PC-3 (cell line): Measurements from ENCODE around the gene IFNA10. TPM values are rescaled to one million over a fixed set of nuclear protein-coding genes. Genes with fewer than 3 reads are reported as not detected.
A peak's percentile ranks its signal among the peaks of the same experiment; 100 is the strongest.
"Not testable (repeated sequence)": the region's sequence is repeated elsewhere in the genome, so short reads cannot be mapped to it uniquely, and the experiment has no call there.

ENCODE experiments used
- ATAC-seq: fragments of 200-7000 bp; cut with Tn5 transposase; 2 replicates; pipeline ENCODE4 v1.9.1; 2020; ENCODE audit warnings: mild to moderate bottlenecking, moderate library complexity
- BruUV-seq: library from RNA; stranded (reverse); fragments of 400-500 nt; replicated peaks from 2 replicates; lab custom pipeline; 2021; lab: Mats Ljungman, UMichigan
- CTCF ChIA-PET: fragments of 300-600 bp; sonication (Branson Sonifier 250); formaldehyde crosslinking; loops from one replicate; lab custom pipeline; 2022; ENCODE audit warnings: antibody characterized with exemption; lab: Charles Lee
- POLR2A ChIA-PET: fragments of 300-600 bp; sonication (Branson Sonifier 250); formaldehyde crosslinking; loops from one replicate; lab custom pipeline; 2022; ENCODE audit warnings: antibody characterized with exemption; ENCODE audit not compliant: unreplicated experiment; lab: Charles Lee
- DNase-seq: peaks from one replicate; pipeline ENCODE4 v3.0.0-alpha.2; 2015
- H2AFZ ChIP-seq: fragments of 300-600 bp; sonication (generic); 2 replicates; pipeline ENCODE4 v1.6.0; 2016; ENCODE audit warnings: antibody characterized with exemption, low read length
- H3F3A ChIP-seq: fragments of 300-600 bp; sonication (generic); one replicate; pipeline ENCODE4 v1.6.0; 2017; ENCODE audit warnings: antibody characterized with exemption, low read length, control low read depth, mild to moderate bottlenecking; ENCODE audit not compliant: unreplicated experiment
- H3K27ac ChIP-seq: fragments of 300-600 bp; sonication (generic); 2 replicates; pipeline ENCODE4 v1.5.1; 2016; ENCODE audit warnings: mild to moderate bottlenecking, low read length
- H3K27me3 ChIP-seq: fragments of 300-600 bp; sonication (generic); 2 replicates; pipeline ENCODE4 v1.6.1; 2016; ENCODE audit warnings: low read length, mixed read lengths
- H3K36me3 ChIP-seq: fragments of 300-600 bp; sonication (generic); 2 replicates; pipeline ENCODE4 v1.6.1; 2016; ENCODE audit warnings: low read depth, mixed run types, low read length, mixed read lengths
- H3K4me1 ChIP-seq: fragments of 300-600 bp; sonication (generic); 2 replicates; pipeline ENCODE4 v1.5.1; 2016; ENCODE audit warnings: low read length; ENCODE audit not compliant: insufficient read depth
- H3K4me2 ChIP-seq: fragments of 300-600 bp; sonication (generic); 2 replicates; pipeline ENCODE4 v1.6.0; 2016; ENCODE audit warnings: low read length
- H3K4me3 ChIP-seq: fragments of 300-600 bp; sonication (generic); 2 replicates; pipeline ENCODE4 v1.5.1; 2016; ENCODE audit warnings: mild to moderate bottlenecking, low read length, mixed read lengths
- H3K79me2 ChIP-seq: fragments of 300-600 bp; sonication (generic); 2 replicates; pipeline ENCODE4 v1.6.1; 2017; ENCODE audit warnings: low read length, mixed read lengths
- H3K9ac ChIP-seq: fragments of 300-600 bp; sonication (generic); 2 replicates; pipeline ENCODE4 v1.6.0; 2016; ENCODE audit warnings: mild to moderate bottlenecking, low read length
- H3K9me2 ChIP-seq: fragments of 300-600 bp; sonication (generic); replicated peaks from 2 replicates; pipeline ENCODE4 v1.6.1; 2016; ENCODE audit warnings: mixed run types, low read length, mixed read lengths
- H3K9me3 ChIP-seq: fragments of 300-600 bp; sonication (generic); 2 replicates; pipeline ENCODE4 v1.6.1; 2016; ENCODE audit warnings: low read length, mixed read lengths
- H4K20me1 ChIP-seq: fragments of 300-600 bp; sonication (generic); 2 replicates; pipeline ENCODE4 v1.6.1; 2016; ENCODE audit warnings: low read length, mixed read lengths
- CTCF ChIP-seq: fragments of 300-600 bp; sonication (generic); conservative IDR thresholded peaks from 2 replicates; pipeline ENCODE4 v1.5.1; 2017; ENCODE audit warnings: antibody characterized with exemption, low read depth, mild to moderate bottlenecking, low read length
- EZH2 ChIP-seq: fragments of 300-600 bp; sonication (generic); IDR thresholded peaks from one replicate; pipeline ENCODE4 v1.6.1; 2017; ENCODE audit warnings: antibody characterized with exemption, mild to moderate bottlenecking, low read length; ENCODE audit not compliant: unreplicated experiment
- EZH2phosphoT487 ChIP-seq: fragments of 300-600 bp; sonication (generic); IDR thresholded peaks from 2 replicates; pipeline ENCODE4 v1.6.1; 2018; ENCODE audit warnings: mild to moderate bottlenecking, antibody characterized with exemption, low read length, borderline replicate concordance
- intact Hi-C: fragments of 100-400 bp; cut with micrococcal nuclease; formaldehyde crosslinking; loops from 2 replicates; pipeline ENCODE4 v1.9.0; 2023
- total RNA-seq: library from RNA; depleted of rRNA; stranded (reverse); fragments of >200 nt; gene quantifications from 2 replicates; pipeline ENCODE4 v1.2.3, GENCODE V29; 2014

Gene IFNA10
- total RNA-seq, 1 experiment from 2014 or later = not detected

GRCh38 chr9:21213411-21214326 is 6.7 kb upstream of the IFNA10 start:
- H4K20me1 ChIP-seq, H3K27ac ChIP-seq, H3K9ac ChIP-seq, H3K4me1 ChIP-seq, H3K4me3 ChIP-seq, H2AFZ ChIP-seq, H3K9me2 ChIP-seq, BruUV-seq, H3F3A ChIP-seq, H3K27me3 ChIP-seq, POLR2A ChIA-PET, H3K79me2 ChIP-seq, intact Hi-C loops, H3K36me3 ChIP-seq, H3K9me3 ChIP-seq, H3K4me2 ChIP-seq: not testable (repeated sequence)
- peak; percentile 55 for TF ChIP-seq CTCF
- ATAC-seq (0 out of 2 replicates have a peak, but pooled peaks have one; percentile 20), DNase-seq (peak; percentile 23)
- CTCF ChIA-PET = interaction anchor here (0.7 kb wide), 1 partner anchor 18 kb away, joined by 6 read pairs; no protein-coding TSS in a partner anchor

- intact Hi-C loops, H3K9ac ChIP-seq, H3K4me3 ChIP-seq, H4K20me1 ChIP-seq, CTCF ChIA-PET, H3K9me3 ChIP-seq, H3K9me2 ChIP-seq, BruUV-seq, H3K79me2 ChIP-seq, H3K27ac ChIP-seq, ATAC-seq, H3K4me1 ChIP-seq, H3K4me2 ChIP-seq, H3K27me3 ChIP-seq, H3F3A ChIP-seq, H2AFZ ChIP-seq, POLR2A ChIA-PET, DNase-seq, H3K36me3 ChIP-seq: not testable (repeated sequence)
Observed at GRCh38 chr9:21212160-21212559, 5.2 kb upstream of the IFNA10 start.

GRCh38 chr9:21210782-21211181 is 3.8 kb upstream of the IFNA10 start:
- BruUV-seq, ATAC-seq, H4K20me1 ChIP-seq, H3K36me3 ChIP-seq, H3K9me3 ChIP-seq, H3K4me1 ChIP-seq, H3K27me3 ChIP-seq, H3K9me2 ChIP-seq, H2AFZ ChIP-seq, H3K27ac ChIP-seq, H3K4me2 ChIP-seq, H3K9ac ChIP-seq, CTCF ChIA-PET, H3F3A ChIP-seq, H3K4me3 ChIP-seq, H3K79me2 ChIP-seq, intact Hi-C loops, DNase-seq, POLR2A ChIA-PET: not testable (repeated sequence)

- Histone ChIP-seq H3K27ac (no peak overlapping the region), H3K36me3 (no peaks in the 10 kb centered on the region), H3K27me3 (no peaks in the 10 kb centered on the region), H3K79me2 (no peaks in the 10 kb centered on the region), H2AFZ (no peak overlapping the region), H3K4me3 (no peak overlapping the region), H3K9ac (no peak overlapping the region), H3K4me2 (no peak overlapping the region), H3K9me3 (no peaks in the 10 kb centered on the region), H3K9me2 (no peaks in the 10 kb centered on the region), H3K4me1 (no peaks in the 10 kb centered on the region), H4K20me1 (no peaks in the 10 kb centered on the region), H3F3A (no peaks in the 10 kb centered on the region)
- no TSS peak for BruUV-seq
- intact Hi-C loops = no loop called here
- TF ChIP-seq CTCF = no peak
- TF ChIP-seq EZH2 = no peak
- TF ChIP-seq EZH2phosphoT487 = no peak
- ChIA-PET CTCF (no interaction called here), POLR2A (no interaction called here)
- no peak for DNase-seq
- ATAC-seq = no peak
Observed at GRCh38 chr9:21210311-21210710, 3.4 kb upstream of the IFNA10 start.
